Measurements from ENCODE around the gene CPT1B.

GRCh38 chr22:50595189-50595588 lies 17.0 kb upstream of the CPT1B start:
- TF ChIP-seq CTCF (conservative IDR thresholded peaks at IDR 0.05; ENCODE audit: low read length) (no peak), EZH2phosphoT487 (IDR thresholded peaks at IDR 0.05; ENCODE audit: borderline replicate concordance, low read depth, low read length) (no peak)

Data from OCI-LY7 (cell line).